H9 (cell line): Measurements from ENCODE around the gene MPHOSPH8. TPM values are rescaled to one million over a fixed set of nuclear protein-coding genes. Genes with fewer than 3 reads are reported as not detected.

Source experiments
- DNase-seq: peaks from one replicate; pipeline ENCODE4 v3.0.0-alpha.2; 2017
- H2AFZ ChIP-seq: one replicate; pipeline ENCODE4 v1.6.1; 2013; ENCODE audit warnings: mild to moderate bottlenecking, low read length, control low read depth, moderate library complexity
- H2AK5ac ChIP-seq: 2 replicates; pipeline ENCODE4 v1.6.1; 2013; ENCODE audit warnings: low read length, control low read depth, mixed read lengths; ENCODE audit not compliant: insufficient read length
- H2BK120ac ChIP-seq: one replicate; pipeline ENCODE4 v1.6.1; 2013; ENCODE audit warnings: low read depth, mild to moderate bottlenecking, low read length, control low read depth, inconsistent platforms; ENCODE audit not compliant: poor library complexity, severe bottlenecking
- H2BK12ac ChIP-seq: 2 replicates; pipeline ENCODE4 v1.6.1; 2013; ENCODE audit warnings: low read length, control low read depth, mixed read lengths, low read depth; ENCODE audit not compliant: insufficient read length
- H2BK15ac ChIP-seq: 2 replicates; pipeline ENCODE4 v1.6.1; 2013; ENCODE audit warnings: low read depth, low read length, control low read depth
- H2BK20ac ChIP-seq: one replicate; pipeline ENCODE4 v1.6.1; 2013; ENCODE audit warnings: low read depth, mild to moderate bottlenecking, low read length, control low read depth, inconsistent platforms; ENCODE audit not compliant: poor library complexity, severe bottlenecking
- H2BK5ac ChIP-seq: 2 replicates; pipeline ENCODE4 v1.6.1; 2013; ENCODE audit warnings: low read length, control low read depth, mixed read lengths; ENCODE audit not compliant: insufficient read length
- H3K14ac ChIP-seq: 2 replicates; pipeline ENCODE4 v1.6.1; 2013; ENCODE audit warnings: low read length, control low read depth; ENCODE audit not compliant: insufficient read depth
- H3K18ac ChIP-seq: 2 replicates; pipeline ENCODE4 v1.6.1; 2013; ENCODE audit warnings: low read depth, mild to moderate bottlenecking, mixed read lengths, low read length, control low read depth; ENCODE audit not compliant: insufficient read length
- H3K23ac ChIP-seq: 2 replicates; pipeline ENCODE4 v1.6.1; 2013; ENCODE audit warnings: low read length, control low read depth, mixed read lengths, low read depth; ENCODE audit not compliant: insufficient read length
- H3K23me2 ChIP-seq: 2 replicates; pipeline ENCODE4 v1.6.1; 2013; ENCODE audit warnings: low read depth, mild to moderate bottlenecking, mixed read lengths, low read length, control low read depth; ENCODE audit not compliant: insufficient read length, poor library complexity, severe bottlenecking
- H3K27ac ChIP-seq: 2 replicates; pipeline ENCODE4 v1.5.1; 2013; ENCODE audit warnings: low read length, control low read depth, mixed read lengths, low read depth; ENCODE audit not compliant: insufficient read length
- H3K27me3 ChIP-seq: 2 replicates; pipeline ENCODE4 v1.6.1; 2013; ENCODE audit warnings: low read length, control low read depth, inconsistent platforms; ENCODE audit not compliant: insufficient read depth
- H3K4ac ChIP-seq: 2 replicates; pipeline ENCODE4 v1.6.1; 2013; ENCODE audit warnings: low read depth, mild to moderate bottlenecking, control low read depth, inconsistent platforms, low read length, moderate library complexity
- H3K4me1 ChIP-seq: 2 replicates; pipeline ENCODE4 v1.6.1; 2013; ENCODE audit warnings: low read length, control low read depth, inconsistent platforms; ENCODE audit not compliant: insufficient read depth
- H3K4me2 ChIP-seq: 2 replicates; pipeline ENCODE4 v1.6.1; 2013; ENCODE audit warnings: low read length, control low read depth, mixed read lengths; ENCODE audit not compliant: insufficient read length, insufficient read depth
- H3K56ac ChIP-seq: 2 replicates; pipeline ENCODE4 v1.6.1; 2013; ENCODE audit warnings: low read depth, mild to moderate bottlenecking, mixed read lengths, low read length, control low read depth; ENCODE audit not compliant: insufficient read length
- H3K79me1 ChIP-seq: 2 replicates; pipeline ENCODE4 v1.6.1; 2013; ENCODE audit warnings: low read depth, mild to moderate bottlenecking, moderate library complexity, low read length, control low read depth, inconsistent platforms; ENCODE audit not compliant: insufficient read depth, poor library complexity, severe bottlenecking
- H3K79me2 ChIP-seq: 2 replicates; pipeline ENCODE4 v1.6.1; 2013; ENCODE audit warnings: low read length, control low read depth, inconsistent platforms; ENCODE audit not compliant: insufficient read depth
- H3K9ac ChIP-seq: 2 replicates; pipeline ENCODE4 v1.6.1; 2013; ENCODE audit warnings: low read length, control low read depth, mixed read lengths; ENCODE audit not compliant: insufficient read length; ENCODE audit errors: extremely low read depth
- H3K9me3 ChIP-seq: one replicate; pipeline ENCODE4 v1.6.1; 2013; ENCODE audit warnings: low read depth, low read length, inconsistent platforms; ENCODE audit not compliant: control insufficient read depth
- H3T11ph ChIP-seq: one replicate; pipeline ENCODE4 v1.6.1; 2013; ENCODE audit warnings: mild to moderate bottlenecking, low read length, control low read depth, inconsistent platforms
- H4K20me1 ChIP-seq: one replicate; pipeline ENCODE4 v1.6.1; 2013; ENCODE audit not compliant: control insufficient read depth, insufficient read length, insufficient read depth
- H4K5ac ChIP-seq: 2 replicates; pipeline ENCODE4 v1.6.1; 2013; ENCODE audit warnings: low read depth, mild to moderate bottlenecking, mixed read lengths, low read length, control low read depth; ENCODE audit not compliant: insufficient read length
- H4K8ac ChIP-seq: replicated peaks from 2 replicates; pipeline ENCODE4 v1.6.1; 2013; ENCODE audit warnings: low read length, control low read depth, mixed read lengths, low read depth; ENCODE audit not compliant: insufficient read length
- H4K91ac ChIP-seq: 2 replicates; pipeline ENCODE4 v1.6.1; 2013; ENCODE audit warnings: low read depth, mild to moderate bottlenecking, moderate library complexity, mixed read lengths, low read length, control low read depth; ENCODE audit not compliant: insufficient read length
- H3K27ac Mint-ChIP-seq, 3 experiments: 2 replicates in 2 of 3; 3 replicates in 1 of 3; pipeline ENCODE4 v1.8.0; 2020 to 2021; ENCODE audit warnings: mixed read lengths in 3 of 3, mild to moderate bottlenecking in 1 of 3, moderate library complexity in 1 of 3
- H3K27me3 Mint-ChIP-seq: 2 replicates; pipeline ENCODE4 v1.8.0; 2021; ENCODE audit warnings: low read depth, mild to moderate bottlenecking, moderate library complexity, mixed read lengths
- H3K36me3 Mint-ChIP-seq, 3 experiments: 2 replicates in 2 of 3; 3 replicates in 1 of 3; pipeline ENCODE4 v1.8.0; 2020 to 2021; ENCODE audit warnings: low read depth in 3 of 3, mixed read lengths in 3 of 3; ENCODE audit not compliant: insufficient read depth in 1 of 3
- H3K4me1 Mint-ChIP-seq, 2 experiments: 2 replicates each; pipeline ENCODE4 v1.8.0; 2020; ENCODE audit warnings: mixed read lengths in 2 of 2
- H3K4me3 Mint-ChIP-seq, 2 experiments: 2 replicates in 1 of 2; 3 replicates in 1 of 2; pipeline ENCODE4 v1.8.0; 2020 to 2021; ENCODE audit warnings: mild to moderate bottlenecking in 2 of 2, mixed read lengths in 2 of 2, moderate library complexity in 1 of 2
- H3K9me3 Mint-ChIP-seq, 2 experiments: 2 replicates in 1 of 2; 3 replicates in 1 of 2; pipeline ENCODE4 v1.8.0; 2020; ENCODE audit warnings: mild to moderate bottlenecking in 2 of 2, mixed read lengths in 2 of 2, moderate library complexity in 1 of 2
- CTCF ChIP-seq: fragments of 200-600 bp; sonication (generic); conservative IDR thresholded peaks from 3 replicates; pipeline ENCODE4 v1.8.0; 2021; ENCODE audit warnings: antibody characterized with exemption, mild to moderate bottlenecking
- whole genome bisulfite sequencing: extraction: QIAGEN DNeasy Blood & Tissue Kit; methylation state at CpG from one replicate; pipeline ENCODE4 v1.1.7; 2013; ENCODE audit warnings: missing lambda C conversion rate, low lambda C conversion rate, mixed read lengths; ENCODE audit not compliant: insufficient read length; ENCODE audit errors: extremely low coverage; 5-methylcytosine and 5-hydroxymethylcytosine counted together
- total RNA-seq: library from RNA; stranded (reverse); gene quantifications from 2 replicates; pipeline ENCODE4 v1.2.1, GENCODE V29; 2021

The MPHOSPH8 gene
- total RNA-seq, 1 experiment from 2014 or later: 21.1 TPM

GRCh38 chr13:19685034-19685433 is 51.6 kb downstream of the MPHOSPH8 start:
- no peak overlapping the region for H3K4ac ChIP-seq
- H2BK12ac ChIP-seq: no peak overlapping the region
- H3K27me3 ChIP-seq: no peaks in the 10 kb centered on the region
- WGBS: no CpG with 5 or more reads among the region's 5 CpGs
- no peak overlapping the region for H4K8ac ChIP-seq
- no peak overlapping the region for H2BK20ac ChIP-seq
- no peak overlapping the region for H2BK5ac ChIP-seq
- H3K4me1 Mint-ChIP-seq: peaks cover 38 to 44% of the 10 kb centered on the region in 2 experiments
- H3K23ac ChIP-seq: no peak overlapping the region
- H2AK5ac ChIP-seq: no peak overlapping the region
- H3K4me3 Mint-ChIP-seq: no peak overlapping the region; a peak in 1 of 5 replicates
- H3K27me3 Mint-ChIP-seq: no peaks in the 10 kb centered on the region
- H3K18ac ChIP-seq: no peak overlapping the region
- H3K79me1 ChIP-seq: no peaks in the 10 kb centered on the region
- no peak overlapping the region for H3T11ph ChIP-seq
- H4K91ac ChIP-seq: no peak overlapping the region
- H3K14ac ChIP-seq: no peak overlapping the region
- no peak overlapping the region for H4K5ac ChIP-seq
- H3K27ac ChIP-seq: peak overlapping the region; percentile 8
- no peaks in the 10 kb centered on the region for H3K79me2 ChIP-seq
- no peaks in the 10 kb centered on the region for H3K9me3 Mint-ChIP-seq
- H3K4me1 ChIP-seq: peaks cover 11% of the 10 kb centered on the region; the same call in 1 of the 2 replicates
- H3K56ac ChIP-seq: no peak overlapping the region
- no peak for DNase-seq
- peak overlapping the region; percentile 58 to 93 (median 86); a peak in 4 of 7 replicates for H3K27ac Mint-ChIP-seq
- no peak overlapping the region for H3K4me2 ChIP-seq
- H3K36me3 Mint-ChIP-seq: no peaks in the 10 kb centered on the region
- H4K20me1 ChIP-seq: no peaks in the 10 kb centered on the region
- no peak overlapping the region for H2BK15ac ChIP-seq
- no peak overlapping the region for H2AFZ ChIP-seq
- no peaks in the 10 kb centered on the region for H3K9me3 ChIP-seq
- no peak overlapping the region for H3K9ac ChIP-seq
- no peak overlapping the region for H2BK120ac ChIP-seq
- H3K23me2 ChIP-seq: no peaks in the 10 kb centered on the region
- TF ChIP-seq CTCF: no peak
